Type B pancreatic cell (in vitro differentiated cells): Measurements from ENCODE around the gene PRKAG1. TPM values are rescaled to one million over a fixed set of nuclear protein-coding genes. Genes with fewer than 3 reads are reported as not detected.

ENCODE experiments used
- DNase-seq: peaks from one replicate; pipeline ENCODE4 v3.0.0; 2021; ENCODE audit warnings: mixed read lengths; ENCODE audit not compliant: unreplicated experiment; ENCODE audit errors: extremely low spot score
- H3K27ac Mint-ChIP-seq: 2 replicates; pipeline ENCODE4 v1.8.0; 2021; ENCODE audit warnings: mild to moderate bottlenecking, mixed read lengths
- H3K27me3 Mint-ChIP-seq: 2 replicates; pipeline ENCODE4 v1.8.0; 2021; ENCODE audit warnings: mixed read lengths
- H3K36me3 Mint-ChIP-seq: 2 replicates; pipeline ENCODE4 v1.8.0; 2021; ENCODE audit warnings: mixed read lengths
- H3K4me1 Mint-ChIP-seq: one replicate; pipeline ENCODE4 v1.8.0; 2021; ENCODE audit warnings: mixed read lengths; ENCODE audit not compliant: unreplicated experiment
- H3K4me3 Mint-ChIP-seq: 2 replicates; pipeline ENCODE4 v1.8.0; 2021; ENCODE audit warnings: mild to moderate bottlenecking, mixed read lengths
- H3K9me3 Mint-ChIP-seq: 2 replicates; pipeline ENCODE4 v1.8.0; 2021; ENCODE audit warnings: mixed read lengths
- total RNA-seq: library from RNA; stranded (reverse); gene quantifications from 2 replicates; pipeline ENCODE4 v1.2.1, GENCODE V29; 2021; ENCODE audit warnings: low replicate concordance
- TF ChIP-seq, protein P1 (sequence below): fragments of 200-600 bp; sonication (generic); conservative IDR thresholded peaks from 2 replicates; pipeline ENCODE4 v1.5.0; 2021; ENCODE audit warnings: antibody characterized with exemption, mild to moderate bottlenecking

PRKAG1 gene
- total RNA-seq, 1 donor from 2014 or later: 58.7 TPM

DNA sequence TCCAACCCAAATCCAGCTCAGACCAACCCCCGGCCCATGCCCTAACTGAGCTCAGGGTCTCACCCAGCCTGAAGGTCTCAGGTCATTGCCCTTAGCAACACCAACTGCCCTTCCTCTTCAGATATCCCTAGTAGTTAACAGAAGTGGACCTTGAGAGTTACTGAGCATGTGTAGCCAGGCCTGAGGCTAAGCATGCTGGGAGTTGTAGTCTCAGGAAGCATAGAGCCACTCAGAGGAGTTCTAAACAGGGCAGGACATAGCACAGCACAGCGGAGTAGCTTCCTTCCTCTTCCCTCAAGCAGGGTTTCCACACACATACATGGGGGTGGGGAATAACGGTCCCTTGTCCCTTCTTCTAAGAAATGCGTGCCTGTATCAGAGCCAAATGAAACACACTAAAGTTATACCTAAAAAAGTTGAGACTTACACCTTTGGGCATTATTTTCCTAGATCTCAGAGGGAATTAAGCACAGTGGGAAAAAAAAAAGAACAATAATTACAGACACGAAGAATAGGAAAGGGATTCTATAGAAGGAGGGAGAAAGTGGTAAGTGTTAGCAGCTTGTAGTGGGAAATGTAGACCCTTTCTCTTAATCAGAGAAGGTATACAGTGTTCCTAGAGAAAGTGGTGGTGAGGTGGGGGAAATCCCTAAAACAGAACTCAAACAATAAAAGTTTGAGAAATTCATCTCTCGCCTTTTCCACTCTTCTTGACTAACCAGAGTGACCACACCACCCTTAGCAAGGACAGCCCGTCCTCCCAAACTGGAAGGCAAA, 37.6 kb upstream of the PRKAG1 start:
- TF ChIP-seq, protein P1, sequence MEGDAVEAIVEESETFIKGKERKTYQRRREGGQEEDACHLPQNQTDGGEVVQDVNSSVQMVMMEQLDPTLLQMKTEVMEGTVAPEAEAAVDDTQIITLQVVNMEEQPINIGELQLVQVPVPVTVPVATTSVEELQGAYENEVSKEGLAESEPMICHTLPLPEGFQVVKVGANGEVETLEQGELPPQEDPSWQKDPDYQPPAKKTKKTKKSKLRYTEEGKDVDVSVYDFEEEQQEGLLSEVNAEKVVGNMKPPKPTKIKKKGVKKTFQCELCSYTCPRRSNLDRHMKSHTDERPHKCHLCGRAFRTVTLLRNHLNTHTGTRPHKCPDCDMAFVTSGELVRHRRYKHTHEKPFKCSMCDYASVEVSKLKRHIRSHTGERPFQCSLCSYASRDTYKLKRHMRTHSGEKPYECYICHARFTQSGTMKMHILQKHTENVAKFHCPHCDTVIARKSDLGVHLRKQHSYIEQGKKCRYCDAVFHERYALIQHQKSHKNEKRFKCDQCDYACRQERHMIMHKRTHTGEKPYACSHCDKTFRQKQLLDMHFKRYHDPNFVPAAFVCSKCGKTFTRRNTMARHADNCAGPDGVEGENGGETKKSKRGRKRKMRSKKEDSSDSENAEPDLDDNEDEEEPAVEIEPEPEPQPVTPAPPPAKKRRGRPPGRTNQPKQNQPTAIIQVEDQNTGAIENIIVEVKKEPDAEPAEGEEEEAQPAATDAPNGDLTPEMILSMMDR: no peak
- H3K4me1 Mint-ChIP-seq: peaks cover 38% of the 10 kb centered on the region
- H3K36me3 Mint-ChIP-seq: peaks cover 22% of the 10 kb centered on the region
- H3K27ac Mint-ChIP-seq: peak overlapping the region; percentile 92
- no peaks in the 10 kb centered on the region for H3K9me3 Mint-ChIP-seq
- peak overlapping the region; percentile 94 for H3K4me3 Mint-ChIP-seq
- no peak for DNase-seq
- no peaks in the 10 kb centered on the region for H3K27me3 Mint-ChIP-seq

DNA sequence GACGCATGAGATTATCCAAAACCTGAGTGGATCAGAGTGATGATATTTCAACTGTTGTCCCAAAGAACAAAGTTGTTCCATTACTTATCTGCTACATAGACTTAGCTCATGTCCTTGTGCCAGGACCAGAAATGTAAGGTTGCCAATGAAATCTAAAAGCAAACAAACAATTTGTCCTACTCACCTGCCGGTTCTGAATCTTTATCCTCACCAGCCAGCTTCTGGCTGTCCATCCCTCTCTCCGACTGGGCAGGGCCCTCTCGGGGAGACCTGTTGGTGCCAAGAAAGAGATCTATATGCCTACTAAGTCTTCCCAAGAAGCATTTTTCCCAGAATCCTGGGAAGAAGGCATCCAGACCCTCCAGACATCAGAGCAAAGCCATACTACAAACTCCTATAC, 36.5 kb upstream of the PRKAG1 start:
- Mint-ChIP-seq H3K27ac (no peak overlapping the region), H3K9me3 (no peaks in the 10 kb centered on the region), H3K4me3 (no peak overlapping the region), H3K36me3 (peaks cover 22% of the 10 kb centered on the region), H3K27me3 (no peaks in the 10 kb centered on the region), H3K4me1 (peaks cover 36% of the 10 kb centered on the region)
- DNase-seq: no peak
- TF ChIP-seq, protein P1: no peak

DNA sequence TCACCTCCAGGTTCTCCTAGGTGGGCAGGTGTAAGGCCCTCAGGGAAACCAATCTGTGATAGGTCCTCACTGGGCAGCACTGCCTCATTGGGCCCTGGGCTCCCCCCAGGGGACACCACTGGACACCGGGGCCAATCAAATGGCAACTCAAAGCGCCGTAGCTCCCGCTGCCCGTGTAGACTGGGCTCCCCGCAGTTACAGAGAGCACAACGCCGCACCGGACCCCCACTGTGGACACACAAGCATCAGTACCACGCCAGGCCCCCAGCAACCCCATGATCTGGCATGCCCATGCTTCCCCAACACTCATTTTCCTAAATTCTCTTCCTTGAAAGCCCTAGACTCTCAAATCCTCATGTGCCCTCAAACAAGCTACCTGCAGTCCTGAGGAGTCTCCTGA, 35.9 kb upstream of the PRKAG1 start:
- Mint-ChIP-seq H3K9me3 (no peaks in the 10 kb centered on the region), H3K36me3 (peaks cover 22% of the 10 kb centered on the region), H3K27ac (no peak overlapping the region), H3K4me1 (peaks cover 36% of the 10 kb centered on the region), H3K4me3 (no peak overlapping the region), H3K27me3 (no peaks in the 10 kb centered on the region)
- DNase-seq: no peak
- TF ChIP-seq, protein P1: no peak

DNA sequence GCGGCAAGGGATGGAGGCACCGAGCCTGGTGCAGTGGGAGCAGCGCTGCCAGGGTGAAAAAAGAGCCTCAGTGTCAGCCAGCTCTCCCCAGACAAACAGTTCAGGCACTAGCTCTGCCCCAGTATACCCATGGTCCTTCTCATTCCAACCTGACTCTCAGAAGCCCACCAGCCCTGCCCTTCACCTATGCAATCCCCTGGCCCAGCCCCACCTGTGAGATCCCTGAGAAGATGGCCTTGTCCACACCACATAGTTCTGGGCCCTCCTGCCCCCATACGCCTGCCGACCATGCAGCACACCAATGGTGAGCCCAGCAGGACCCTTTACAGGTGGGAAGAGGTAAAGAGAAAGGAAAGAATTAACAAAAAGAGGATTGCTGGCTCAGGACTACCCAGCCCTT, 35.5 kb upstream of the PRKAG1 start:
- DNase-seq: no peak
- Mint-ChIP-seq H3K27me3 (no peaks in the 10 kb centered on the region), H3K9me3 (no peaks in the 10 kb centered on the region), H3K4me3 (no peak overlapping the region), H3K27ac (no peak overlapping the region), H3K36me3 (peaks cover 22% of the 10 kb centered on the region), H3K4me1 (peaks cover 36% of the 10 kb centered on the region)
- TF ChIP-seq, protein P1: no peak

DNA sequence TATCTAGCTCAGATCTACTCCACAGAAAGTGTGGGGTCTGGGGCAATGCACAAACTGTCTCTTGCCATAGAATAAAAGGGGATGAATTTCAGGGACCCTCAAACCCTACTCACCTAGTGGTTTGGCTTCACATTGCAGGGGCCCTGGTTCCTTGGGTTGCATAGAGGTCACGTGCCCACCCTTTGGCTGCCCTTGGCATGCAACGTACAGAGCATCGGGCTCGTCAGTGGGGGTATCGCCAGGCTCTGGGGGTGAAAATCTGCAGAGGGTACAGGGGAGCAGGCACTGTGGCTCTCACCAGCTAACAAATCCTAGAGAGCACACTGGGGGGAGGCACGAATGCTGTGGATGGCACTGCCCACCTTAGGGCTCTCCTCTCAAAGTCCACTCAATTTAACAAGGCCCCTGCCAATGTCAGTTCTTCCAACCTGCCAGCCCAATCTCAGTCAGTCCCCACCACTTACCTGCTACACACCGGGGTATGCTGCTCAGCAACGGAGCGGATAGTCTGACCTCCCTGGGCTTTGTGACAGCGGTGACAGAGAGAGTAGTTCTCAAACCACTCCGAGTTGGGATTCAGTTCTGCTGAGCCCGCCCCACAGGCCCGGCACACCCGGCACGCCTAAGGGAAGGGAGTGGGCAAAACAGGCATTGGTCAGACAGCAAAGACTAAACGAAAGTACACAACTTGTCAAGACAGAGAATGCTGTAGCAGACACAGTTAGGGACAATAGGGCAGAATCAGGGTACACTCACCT, 34.1 kb upstream of the PRKAG1 start:
- no peaks in the 10 kb centered on the region for H3K27me3 Mint-ChIP-seq
- H3K36me3 Mint-ChIP-seq: peaks cover 31% of the 10 kb centered on the region
- H3K27ac Mint-ChIP-seq: no peak overlapping the region
- DNase-seq: no peak
- H3K4me3 Mint-ChIP-seq: no peak overlapping the region
- TF ChIP-seq, protein P1: peak; percentile 35
- no peaks in the 10 kb centered on the region for H3K9me3 Mint-ChIP-seq
- peaks cover 30% of the 10 kb centered on the region for H3K4me1 Mint-ChIP-seq
